Measurements from ENCODE around the gene CNIH4. TPM values are rescaled to one million over a fixed set of nuclear protein-coding genes. Genes with fewer than 3 reads are reported as not detected.
"Not testable (repeated sequence)": the region's sequence is repeated elsewhere in the genome, so short reads cannot be mapped to it uniquely, and the experiment has no call there.

CNIH4 gene
- total and polyA plus RNA-seq, 4 donors: 11.9 to 40.2 (median 29.2) TPM

GRCh38 chr1:224348137-224348536, 8.5 kb upstream of the CNIH4 start:
- TF ChIP-seq SP1 (IDR thresholded peaks at IDR 0.05): no peak
- no peak for TF ChIP-seq NR2F2 (IDR thresholded peaks at IDR 0.05)
- TF ChIP-seq, protein P1, sequence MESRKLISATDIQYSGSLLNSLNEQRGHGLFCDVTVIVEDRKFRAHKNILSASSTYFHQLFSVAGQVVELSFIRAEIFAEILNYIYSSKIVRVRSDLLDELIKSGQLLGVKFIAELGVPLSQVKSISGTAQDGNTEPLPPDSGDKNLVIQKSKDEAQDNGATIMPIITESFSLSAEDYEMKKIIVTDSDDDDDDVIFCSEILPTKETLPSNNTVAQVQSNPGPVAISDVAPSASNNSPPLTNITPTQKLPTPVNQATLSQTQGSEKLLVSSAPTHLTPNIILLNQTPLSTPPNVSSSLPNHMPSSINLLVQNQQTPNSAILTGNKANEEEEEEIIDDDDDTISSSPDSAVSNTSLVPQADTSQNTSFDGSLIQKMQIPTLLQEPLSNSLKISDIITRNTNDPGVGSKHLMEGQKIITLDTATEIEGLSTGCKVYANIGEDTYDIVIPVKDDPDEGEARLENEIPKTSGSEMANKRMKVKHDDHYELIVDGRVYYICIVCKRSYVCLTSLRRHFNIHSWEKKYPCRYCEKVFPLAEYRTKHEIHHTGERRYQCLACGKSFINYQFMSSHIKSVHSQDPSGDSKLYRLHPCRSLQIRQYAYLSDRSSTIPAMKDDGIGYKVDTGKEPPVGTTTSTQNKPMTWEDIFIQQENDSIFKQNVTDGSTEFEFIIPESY (IDR thresholded peaks at IDR 0.05): no peak
- TF ChIP-seq EGR1 (IDR thresholded peaks at IDR 0.05; ENCODE audit: low read depth in 2 of 2): no peak
- no peak for TF ChIP-seq FOXA1 (IDR thresholded peaks at IDR 0.05)
- TF ChIP-seq, protein P2, sequence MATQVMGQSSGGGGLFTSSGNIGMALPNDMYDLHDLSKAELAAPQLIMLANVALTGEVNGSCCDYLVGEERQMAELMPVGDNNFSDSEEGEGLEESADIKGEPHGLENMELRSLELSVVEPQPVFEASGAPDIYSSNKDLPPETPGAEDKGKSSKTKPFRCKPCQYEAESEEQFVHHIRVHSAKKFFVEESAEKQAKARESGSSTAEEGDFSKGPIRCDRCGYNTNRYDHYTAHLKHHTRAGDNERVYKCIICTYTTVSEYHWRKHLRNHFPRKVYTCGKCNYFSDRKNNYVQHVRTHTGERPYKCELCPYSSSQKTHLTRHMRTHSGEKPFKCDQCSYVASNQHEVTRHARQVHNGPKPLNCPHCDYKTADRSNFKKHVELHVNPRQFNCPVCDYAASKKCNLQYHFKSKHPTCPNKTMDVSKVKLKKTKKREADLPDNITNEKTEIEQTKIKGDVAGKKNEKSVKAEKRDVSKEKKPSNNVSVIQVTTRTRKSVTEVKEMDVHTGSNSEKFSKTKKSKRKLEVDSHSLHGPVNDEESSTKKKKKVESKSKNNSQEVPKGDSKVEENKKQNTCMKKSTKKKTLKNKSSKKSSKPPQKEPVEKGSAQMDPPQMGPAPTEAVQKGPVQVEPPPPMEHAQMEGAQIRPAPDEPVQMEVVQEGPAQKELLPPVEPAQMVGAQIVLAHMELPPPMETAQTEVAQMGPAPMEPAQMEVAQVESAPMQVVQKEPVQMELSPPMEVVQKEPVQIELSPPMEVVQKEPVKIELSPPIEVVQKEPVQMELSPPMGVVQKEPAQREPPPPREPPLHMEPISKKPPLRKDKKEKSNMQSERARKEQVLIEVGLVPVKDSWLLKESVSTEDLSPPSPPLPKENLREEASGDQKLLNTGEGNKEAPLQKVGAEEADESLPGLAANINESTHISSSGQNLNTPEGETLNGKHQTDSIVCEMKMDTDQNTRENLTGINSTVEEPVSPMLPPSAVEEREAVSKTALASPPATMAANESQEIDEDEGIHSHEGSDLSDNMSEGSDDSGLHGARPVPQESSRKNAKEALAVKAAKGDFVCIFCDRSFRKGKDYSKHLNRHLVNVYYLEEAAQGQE (IDR thresholded peaks at IDR 0.05): no peak
- no peak for TF ChIP-seq ATF3 (IDR thresholded peaks at IDR 0.05)
- no peak for TF ChIP-seq JUND (IDR thresholded peaks at IDR 0.05)
- TF ChIP-seq CTCF (IDR thresholded peaks at IDR 0.05; ENCODE audit: low read depth, low read length, missing input control): no peak
- TF ChIP-seq RAD21 (IDR thresholded peaks at IDR 0.05): no peak
- TF ChIP-seq RXRA (IDR thresholded peaks at IDR 0.05): no peak
- peaks cover 4 to 15% (median 6%) of the 10 kb centered on the region in 4 donors for H3K9me3 ChIP-seq (ENCODE audit: control insufficient read depth in 4 of 4, low read length in 3 of 4)
- DNase-seq (ENCODE audit: low spot score): no peak
- no peak overlapping the region for H3K4me3 ChIP-seq (ENCODE audit: low read depth in 1 of 3, low read length in 3 of 3)
- H3K27ac ChIP-seq (ENCODE audit: low read depth in 1 of 2, low read length in 2 of 2): no peak overlapping the region
- WGBS: 94% methylated on average over 2 of the region's 2 CpGs
- no peaks in the 10 kb centered on the region for H3K36me3 ChIP-seq (ENCODE audit: control insufficient read depth in 4 of 4, insufficient read depth in 3 of 4, low read depth in 1 of 4, low read length in 3 of 4)
- no peak overlapping the region for H3K9ac ChIP-seq (ENCODE audit: low read depth in 1 of 2, low read length in 2 of 2)
- H3K4me1 ChIP-seq (ENCODE audit: control insufficient read depth in 4 of 4, insufficient read depth in 4 of 4, low read length in 3 of 4): no peaks in the 10 kb centered on the region
- no peaks in the 10 kb centered on the region for H3K27me3 ChIP-seq (ENCODE audit: control insufficient read depth in 4 of 4, insufficient read depth in 4 of 4, low read length in 3 of 4)

DNA sequence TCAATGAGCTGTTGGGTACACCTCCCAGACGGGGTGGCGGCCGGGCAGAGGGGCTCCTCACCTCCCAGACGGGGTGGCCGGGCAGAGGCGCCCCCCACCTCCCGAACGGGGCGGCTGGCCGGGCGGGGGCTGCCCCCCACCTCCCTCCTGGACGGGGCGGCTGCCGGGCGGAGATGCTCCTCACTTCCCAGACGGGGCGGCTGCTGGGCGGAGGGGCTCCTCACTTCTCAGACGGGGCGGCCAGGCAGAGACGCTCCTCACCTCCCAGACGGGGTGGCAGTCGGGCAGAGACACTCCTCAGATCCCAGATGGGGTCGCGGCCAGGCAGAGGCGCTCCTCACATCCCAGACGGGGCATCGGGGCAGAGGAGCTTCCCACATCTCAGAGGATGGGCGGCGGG, 7.0 kb upstream of the CNIH4 start:
- H3K4me3 ChIP-seq (ENCODE audit: low read depth in 1 of 3, low read length in 3 of 3); H3K27ac ChIP-seq (ENCODE audit: low read depth in 1 of 2, low read length in 2 of 2); H3K9ac ChIP-seq (ENCODE audit: low read depth in 1 of 2, low read length in 2 of 2); DNase-seq (ENCODE audit: low spot score); H3K27me3 ChIP-seq (ENCODE audit: control insufficient read depth in 4 of 4, insufficient read depth in 4 of 4, low read length in 3 of 4); H3K36me3 ChIP-seq (ENCODE audit: control insufficient read depth in 4 of 4, insufficient read depth in 3 of 4, low read depth in 1 of 4, low read length in 3 of 4); H3K9me3 ChIP-seq (ENCODE audit: control insufficient read depth in 4 of 4, low read length in 3 of 4); H3K4me1 ChIP-seq (ENCODE audit: control insufficient read depth in 4 of 4, insufficient read depth in 4 of 4, low read length in 3 of 4): not testable (repeated sequence)
- 97% methylated on average over 30 of the region's 30 CpGs for WGBS

- 95% methylated on average over 49 of the region's 49 CpGs for WGBS
- H3K9ac ChIP-seq (ENCODE audit: low read depth in 1 of 2, low read length in 2 of 2); H3K27me3 ChIP-seq (ENCODE audit: control insufficient read depth in 4 of 4, insufficient read depth in 4 of 4, low read length in 3 of 4); DNase-seq (ENCODE audit: low spot score); H3K4me1 ChIP-seq (ENCODE audit: control insufficient read depth in 4 of 4, insufficient read depth in 4 of 4, low read length in 3 of 4); H3K9me3 ChIP-seq (ENCODE audit: control insufficient read depth in 4 of 4, low read length in 3 of 4); H3K4me3 ChIP-seq (ENCODE audit: low read depth in 1 of 3, low read length in 3 of 3); H3K27ac ChIP-seq (ENCODE audit: low read depth in 1 of 2, low read length in 2 of 2); H3K36me3 ChIP-seq (ENCODE audit: control insufficient read depth in 4 of 4, insufficient read depth in 3 of 4, low read depth in 1 of 4, low read length in 3 of 4): not testable (repeated sequence)
Observed at GRCh38 chr1:224352436-224353085, 4.1 kb upstream of the CNIH4 start.
